Measurements from ENCODE around the gene ACOT7.

GRCh38 chr1:6244401-6245049, 149.0 kb downstream of the ACOT7 start:
- no peak for TF ChIP-seq POLR2AphosphoS5 (IDR thresholded peaks at IDR 0.05; ENCODE audit: borderline replicate concordance, low read depth, low read length)
- no peak for TF ChIP-seq EZH2 (IDR thresholded peaks at IDR 0.05)
- TF ChIP-seq FOXP2 (optimal IDR thresholded peaks at IDR 0.05; ENCODE audit: control extremely low read depth, extremely low read length, insufficient read depth): no peak
